CD4-positive, alpha-beta T cell treated with Interleukin-15 for 4 hours (primary cell): ENCODE measurements around the gene UNC5B.
"Not testable (repeated sequence)": the region's sequence is repeated elsewhere in the genome, so short reads cannot be mapped to it uniquely, and the experiment has no call there.

Experiments used
- DNase-seq: peaks from one replicate; pipeline ENCODE4 v3.0.0-alpha.2; 2020; ENCODE audit warnings: low spot score

UNC5B gene

DNA sequence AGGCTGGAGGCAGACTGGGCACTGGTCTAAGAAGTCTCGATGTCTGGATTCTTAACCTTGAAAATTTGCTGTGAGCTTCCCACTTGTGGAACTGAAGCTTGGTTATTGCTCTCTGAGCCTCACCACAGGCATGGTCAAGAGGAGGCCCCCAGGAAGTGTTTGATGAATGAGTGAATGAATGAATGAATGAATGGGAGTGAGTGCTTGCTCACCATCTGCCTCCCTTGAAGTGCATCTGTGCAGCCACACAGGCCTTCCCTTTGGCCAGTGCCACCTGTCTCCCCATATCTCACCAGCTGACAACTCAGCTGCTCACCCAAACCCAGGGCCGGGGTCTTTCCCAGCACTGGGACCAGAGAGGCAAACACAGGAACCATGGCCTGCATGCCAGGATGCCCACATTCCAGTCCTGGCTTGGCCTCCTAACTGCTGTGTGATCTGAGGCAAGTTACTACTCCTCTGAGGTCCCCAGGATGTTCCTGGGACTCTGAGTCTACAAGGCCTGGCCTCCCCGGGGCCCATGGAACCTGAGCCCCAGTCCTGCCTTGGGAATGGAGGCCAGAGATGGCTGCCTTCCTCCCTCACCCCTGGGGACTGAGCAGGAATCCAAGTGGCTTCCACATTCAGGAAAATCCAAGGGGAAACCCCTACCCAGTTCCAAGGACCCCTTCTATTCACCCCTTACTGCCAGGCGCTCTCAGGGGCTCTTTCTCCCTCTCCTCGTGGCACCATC lies 55.3 kb downstream of the UNC5B start:
- no peak for DNase-seq

DNA sequence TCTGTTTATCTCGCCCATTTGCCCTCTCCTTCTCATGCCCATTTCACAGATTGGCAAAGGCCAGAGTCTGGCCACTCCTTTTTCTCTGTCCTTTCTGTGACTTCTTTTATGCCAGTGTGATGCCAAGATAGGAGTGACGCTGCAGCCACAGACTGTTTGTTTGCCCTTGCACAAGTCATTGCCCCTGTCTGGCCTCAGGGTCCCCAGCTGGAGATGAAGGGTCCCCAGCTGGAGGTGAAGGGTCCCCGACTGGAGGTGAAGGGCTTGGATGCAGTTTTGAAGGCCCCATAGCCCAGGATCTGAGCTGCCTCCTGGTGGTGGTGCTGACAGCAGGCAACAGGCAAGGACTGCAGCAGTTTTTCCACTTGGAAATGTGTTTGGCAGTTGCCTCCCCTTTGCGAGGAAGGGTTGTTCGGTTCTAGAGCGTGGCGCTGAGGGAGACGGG lies 55.9 kb downstream of the UNC5B start:
- no peak for DNase-seq

DNA sequence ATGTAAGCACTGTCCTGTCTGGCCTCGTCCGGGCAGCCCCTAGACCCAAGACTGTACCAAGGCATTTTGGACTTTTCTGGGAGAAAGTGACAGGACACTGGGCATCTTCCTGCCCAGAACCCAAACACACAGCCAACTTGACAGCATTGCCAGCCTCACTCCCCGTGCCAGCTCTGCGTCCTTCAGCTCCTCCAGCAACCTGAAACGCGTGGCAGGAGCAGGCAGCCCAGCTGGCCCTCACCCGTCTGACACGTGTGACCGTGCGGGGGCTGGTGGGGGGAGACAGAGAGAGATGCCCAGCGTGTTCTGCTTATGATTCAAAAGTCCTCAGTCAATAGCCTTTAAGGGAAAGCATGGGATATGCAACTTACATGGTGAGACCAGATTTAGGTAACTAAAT lies 56.4 kb downstream of the UNC5B start:
- no peak for DNase-seq

DNA sequence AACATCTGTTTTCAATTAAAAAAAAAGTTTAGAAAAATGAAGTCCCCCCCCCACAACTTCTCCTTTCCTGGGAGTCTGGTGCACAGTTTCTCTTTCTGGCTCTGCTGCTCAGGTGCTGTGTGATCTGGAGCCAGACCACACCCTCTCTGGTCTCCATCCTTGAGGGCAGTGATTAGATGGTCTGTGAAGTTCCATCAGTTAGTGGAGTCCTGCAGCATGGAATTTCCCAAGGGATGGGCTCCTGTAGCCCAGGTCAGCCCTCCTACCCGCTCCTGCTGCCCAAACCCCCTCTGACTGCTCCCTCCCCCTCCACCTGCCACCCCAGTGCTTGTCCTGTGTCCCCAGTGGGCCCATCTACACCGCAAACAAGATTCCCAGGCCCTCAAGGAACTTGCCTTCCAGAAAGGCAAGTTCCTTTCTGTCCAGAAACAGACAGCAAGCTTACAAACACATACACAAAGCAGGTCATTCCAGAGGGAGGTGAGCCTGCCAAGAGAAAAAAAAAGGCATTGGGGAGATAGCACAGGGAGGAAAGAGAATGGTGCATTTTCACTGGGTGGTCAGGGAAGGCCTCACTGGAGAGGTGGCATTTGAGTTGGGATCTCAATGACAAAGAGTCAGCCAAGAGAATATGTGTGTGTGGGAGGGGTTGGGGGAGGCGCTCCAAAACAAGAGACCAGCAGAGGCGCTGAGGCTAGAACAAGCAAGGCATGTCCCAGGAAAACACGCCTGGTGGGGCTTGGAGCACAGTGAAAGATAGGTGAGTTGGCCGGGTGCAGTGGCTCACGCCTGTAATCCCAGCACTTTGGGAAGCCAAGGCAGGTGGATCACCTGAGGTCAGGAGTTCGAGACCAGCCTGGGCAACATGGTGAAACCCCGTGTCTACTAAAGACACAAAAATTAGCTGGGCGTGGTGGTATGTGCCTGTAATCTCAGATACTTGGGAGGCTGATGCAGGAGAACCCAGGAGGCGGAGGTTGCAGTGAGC lies 57.2 kb downstream of the UNC5B start:
- DNase-seq = no peak

DNA sequence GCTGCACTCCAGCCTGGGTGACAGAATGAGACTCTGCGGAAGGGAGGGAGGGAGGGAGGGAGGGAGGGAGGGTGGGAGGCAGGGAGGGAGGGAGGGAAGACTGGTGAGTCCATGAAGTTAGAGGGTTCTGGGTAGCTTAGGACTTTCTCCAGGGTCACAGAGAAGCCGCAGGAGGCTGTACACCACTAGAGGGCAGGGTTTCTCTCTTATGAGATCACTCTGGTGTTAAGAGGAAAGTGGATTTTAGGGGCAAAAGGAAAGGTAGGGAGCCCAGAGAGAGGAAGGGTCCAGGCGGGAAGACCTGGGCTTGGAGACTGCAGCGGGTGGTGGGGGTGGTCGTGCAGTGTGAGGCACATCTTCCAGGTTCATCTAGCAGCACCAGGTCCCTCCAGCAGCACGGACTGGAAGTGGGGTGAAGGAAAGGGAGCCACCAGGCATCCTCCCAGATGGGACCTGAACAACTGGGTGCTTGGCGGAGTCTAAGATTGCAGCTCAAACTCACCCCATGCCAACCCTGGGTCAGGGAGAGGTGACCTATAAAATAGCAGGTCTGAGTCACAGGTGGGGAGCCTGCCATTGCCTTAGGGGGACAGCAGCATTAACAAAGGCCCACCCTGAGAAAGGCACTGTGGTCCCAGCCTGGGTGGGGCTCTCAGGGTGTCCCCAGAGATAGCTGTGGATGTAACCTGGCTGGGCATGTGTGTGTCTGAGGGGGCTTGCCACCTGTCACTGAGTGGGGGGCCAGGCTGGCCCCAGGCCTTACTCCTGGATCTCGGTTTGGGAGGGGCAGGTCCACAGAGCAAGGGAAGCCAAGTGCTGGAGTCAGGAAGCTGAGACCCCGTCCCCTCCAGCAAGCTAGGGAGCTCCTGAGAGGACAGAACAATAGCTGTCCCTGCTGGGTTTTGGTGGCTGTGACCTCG lies 58.2 kb downstream of the UNC5B start:
- no peak for DNase-seq

DNA sequence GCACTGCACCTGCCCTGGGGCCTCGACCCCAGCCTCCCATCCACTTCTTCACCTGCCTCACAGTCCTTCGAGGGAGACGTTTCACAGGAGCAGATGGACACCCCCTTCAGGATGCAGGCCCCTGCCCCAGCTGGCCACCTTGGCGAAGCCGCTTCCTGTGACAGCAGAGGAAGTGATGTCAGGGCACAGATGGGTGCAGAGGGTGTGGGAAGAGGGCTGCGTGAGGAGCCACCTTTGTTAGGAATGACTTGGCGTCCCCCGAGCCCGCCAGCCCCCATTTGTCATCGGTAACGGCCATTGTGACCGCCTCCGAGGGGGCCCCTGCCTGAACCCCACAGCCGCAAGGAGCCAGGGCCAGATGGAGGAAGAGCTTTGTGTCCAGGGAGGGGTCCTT lies 59.3 kb downstream of the UNC5B start:
- DNase-seq = no peak

DNA sequence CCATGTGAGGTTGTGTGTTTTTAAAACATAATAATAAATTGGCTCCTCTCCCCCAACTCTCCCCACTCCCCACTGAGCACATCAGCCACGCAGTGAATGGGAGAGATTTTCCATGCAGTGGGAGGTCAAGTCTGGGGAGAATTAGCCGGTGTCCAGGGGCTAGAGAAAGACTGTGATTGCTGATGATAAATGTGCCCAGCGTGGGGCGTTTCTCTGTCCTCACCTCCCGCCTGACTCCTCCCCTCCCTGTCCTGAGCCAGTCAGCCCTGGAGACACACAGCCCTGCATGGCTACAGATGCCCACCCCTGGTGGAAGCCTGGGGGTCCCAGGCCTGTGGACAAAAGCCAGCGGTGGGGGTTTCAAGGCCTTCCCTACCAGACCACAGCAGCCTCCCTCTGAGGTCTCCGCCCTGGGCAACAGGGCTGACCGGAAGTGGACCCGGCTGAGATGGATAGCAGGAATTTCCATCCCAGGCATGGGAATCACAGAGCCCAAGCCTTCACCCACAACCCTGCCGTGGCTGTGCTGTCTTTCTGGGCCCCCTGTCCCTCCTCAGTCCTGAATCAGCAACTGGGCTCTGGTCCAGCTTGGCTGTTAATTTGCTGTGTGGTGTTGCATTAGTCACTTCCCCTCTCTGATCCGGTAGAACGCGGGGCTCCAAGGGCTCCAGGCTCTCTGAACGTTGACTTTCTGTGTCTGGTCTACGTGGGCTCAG lies 59.8 kb downstream of the UNC5B start:
- DNase-seq = no peak

DNA sequence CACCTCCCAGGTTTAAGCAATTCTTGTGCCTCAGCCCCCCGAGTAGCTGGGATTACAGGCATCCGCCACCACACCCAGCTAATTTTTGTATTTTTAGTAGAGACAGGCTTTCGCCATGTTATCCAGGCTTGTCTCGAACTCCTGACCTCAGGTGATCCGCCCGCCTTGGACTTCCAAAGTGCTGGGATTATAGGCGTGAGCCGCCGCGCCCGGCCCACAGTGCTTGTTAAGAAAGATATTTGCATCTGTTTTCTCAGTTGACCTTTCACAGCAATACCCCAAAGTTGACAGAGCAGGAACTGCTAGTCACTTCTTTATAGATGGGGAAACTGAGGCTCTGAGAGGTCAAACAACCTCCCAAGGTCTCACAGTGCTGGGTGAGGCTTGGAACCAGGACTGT lies 60.6 kb downstream of the UNC5B start:
- not testable (repeated sequence) for DNase-seq

DNA sequence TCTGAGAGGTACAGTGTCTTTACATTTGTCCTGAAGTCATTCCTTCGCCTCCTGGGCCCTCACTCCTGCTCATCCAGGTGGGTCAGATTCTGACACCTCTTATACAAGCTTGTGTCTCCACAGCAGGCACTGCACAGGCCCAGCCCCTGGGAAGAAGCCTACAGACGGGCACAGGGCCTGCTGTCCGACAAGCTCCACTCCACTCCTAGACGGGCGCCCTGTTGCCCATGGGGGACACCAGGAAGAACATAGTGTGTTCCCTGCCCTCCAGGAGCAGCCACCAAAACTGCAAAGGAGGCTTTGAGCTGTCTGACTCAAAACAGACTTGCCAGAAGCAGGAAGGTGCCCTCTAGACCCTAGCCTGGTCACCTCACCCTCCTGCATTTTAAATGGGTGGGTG lies 61.1 kb downstream of the UNC5B start:
- DNase-seq = no peak

DNA sequence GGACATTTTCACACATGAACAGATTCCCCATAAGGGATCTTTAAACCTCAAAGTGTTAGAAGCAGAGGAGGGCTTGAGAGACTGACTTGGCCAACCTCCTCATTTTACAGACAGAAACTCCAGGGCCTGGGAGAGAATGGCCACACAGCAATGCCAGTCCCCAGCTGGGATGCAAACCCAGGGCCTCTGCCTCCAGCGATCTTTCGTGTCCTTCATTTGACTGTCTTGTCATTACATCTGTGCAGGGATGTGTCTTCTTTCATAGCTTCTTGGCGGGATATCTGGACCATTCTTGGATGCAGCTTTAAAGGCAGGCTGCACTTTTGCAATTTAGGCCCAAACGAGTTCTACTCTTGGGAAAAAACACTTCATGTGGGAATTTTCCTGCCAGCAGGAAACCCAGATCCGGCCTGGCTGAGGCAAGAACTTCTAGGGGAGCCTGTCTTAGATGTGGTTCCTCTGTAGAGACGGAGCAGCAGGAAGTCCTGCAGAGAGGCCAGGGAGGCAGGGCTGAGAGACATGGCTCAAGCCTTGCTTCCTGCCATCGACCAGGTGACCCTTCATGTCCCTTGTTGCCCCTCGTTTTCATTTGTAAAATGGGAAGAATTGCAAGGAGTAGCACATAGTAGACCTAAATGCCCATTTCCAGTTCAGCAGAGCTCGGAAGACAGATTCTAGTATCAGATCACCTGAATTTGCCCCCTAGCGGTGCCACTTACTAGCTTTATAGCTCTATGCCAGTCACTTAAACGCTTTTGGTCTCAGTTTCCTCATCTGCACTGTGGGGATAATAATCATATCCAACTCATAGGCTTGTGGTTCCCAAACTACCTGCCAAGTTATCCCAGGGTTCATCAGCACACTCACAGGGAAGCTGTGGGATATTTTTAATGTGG lies 62.8 kb downstream of the UNC5B start:
- no peak for DNase-seq

DNA sequence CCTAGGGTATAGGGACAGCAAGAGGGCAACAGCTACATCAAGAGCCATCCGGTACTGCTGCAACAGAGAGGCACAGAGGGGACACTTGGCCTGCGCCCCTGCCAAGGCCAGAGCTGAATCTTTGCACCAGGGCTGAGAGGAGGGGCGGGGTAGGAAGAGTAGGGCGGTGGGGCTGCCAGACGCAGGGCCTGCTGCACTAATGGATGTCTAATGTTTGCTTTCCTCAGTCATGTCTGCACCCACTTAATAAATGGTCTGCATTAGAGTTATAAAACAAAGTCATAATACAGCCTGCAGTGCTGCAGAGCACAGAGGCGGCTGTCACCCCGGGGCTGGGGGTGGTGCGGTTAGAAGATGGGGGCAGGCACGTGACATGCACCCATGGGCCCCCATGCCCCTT lies 64.5 kb downstream of the UNC5B start:
- no peak for DNase-seq

DNA sequence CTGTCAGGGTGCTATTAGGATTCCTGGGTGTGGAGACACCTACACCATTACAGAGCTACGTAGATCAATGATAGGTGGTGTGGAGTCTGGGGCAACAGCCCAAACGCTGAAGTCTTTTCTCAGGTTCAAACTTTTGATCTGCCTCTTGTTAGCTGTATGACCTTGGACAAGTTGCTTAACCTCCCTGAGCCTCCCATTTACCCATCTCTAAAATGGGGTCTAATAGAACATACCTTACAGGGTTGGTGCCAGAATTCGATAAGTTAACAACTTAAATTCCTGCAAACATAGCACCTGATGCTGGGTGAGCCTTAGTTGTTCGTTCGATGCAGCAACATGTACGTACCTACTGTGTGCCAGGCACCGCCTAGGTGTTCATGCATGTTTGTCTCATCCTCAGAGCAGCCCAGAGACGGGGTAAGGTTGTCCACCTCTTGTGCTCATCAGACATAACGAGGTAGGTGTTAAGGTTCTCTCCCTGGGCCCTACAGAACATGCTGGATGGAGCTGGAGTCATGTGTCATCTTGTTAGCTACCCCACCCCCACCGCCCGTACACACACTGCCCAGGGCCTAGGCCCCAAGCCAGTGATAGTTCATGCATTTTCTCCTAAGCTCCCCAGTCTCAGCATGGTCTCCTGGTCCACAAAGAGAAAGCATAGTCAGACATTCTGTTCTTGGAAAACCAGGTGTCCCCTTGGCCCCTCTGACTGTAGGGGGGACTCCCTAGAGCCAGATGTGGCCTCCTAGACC lies 65.7 kb downstream of the UNC5B start:
- DNase-seq = no peak

DNA sequence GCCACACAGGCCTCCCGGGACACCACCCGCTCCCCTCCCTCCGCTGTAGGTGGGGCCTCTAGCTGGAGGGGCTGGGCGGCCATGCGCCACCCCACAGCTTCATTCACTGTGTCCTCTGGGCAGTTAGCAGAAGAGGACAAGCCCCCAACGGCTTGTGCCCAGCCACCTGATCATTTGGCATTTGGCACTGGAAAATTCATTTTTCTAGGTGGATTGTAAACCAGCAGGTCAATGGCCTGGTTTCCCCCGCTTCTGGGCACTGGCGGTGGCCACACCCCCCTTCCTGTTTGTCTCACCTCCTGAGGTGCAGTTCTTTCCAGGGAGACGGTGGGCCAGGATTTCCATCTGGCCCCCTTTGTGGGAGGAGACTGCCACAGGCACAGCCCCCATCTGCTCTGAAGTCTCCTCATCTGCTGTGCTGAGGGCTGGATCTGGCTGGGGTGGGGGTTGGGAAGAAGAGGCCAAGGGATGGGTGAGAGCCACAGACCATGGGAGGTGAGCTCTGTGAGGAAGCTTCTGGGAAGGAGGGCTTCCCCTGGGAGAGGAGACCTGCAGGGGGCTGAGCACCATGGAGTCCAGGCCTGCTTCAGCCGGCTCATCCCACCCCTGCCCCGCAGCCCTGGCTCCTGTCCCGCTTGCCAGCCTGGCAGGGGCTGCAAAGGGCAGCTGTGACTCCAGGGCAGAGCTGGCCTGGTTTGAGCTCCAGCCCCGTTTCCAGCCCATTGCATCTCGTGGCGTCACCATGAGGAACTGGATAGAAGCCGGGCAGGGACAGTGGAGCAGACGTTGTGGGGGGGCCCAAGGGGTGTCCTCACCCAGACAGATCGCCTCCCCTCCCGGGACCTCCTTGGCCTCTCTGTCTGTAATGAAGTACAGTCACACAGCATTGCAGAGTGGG lies 66.6 kb downstream of the UNC5B start:
- DNase-seq = no peak

DNA sequence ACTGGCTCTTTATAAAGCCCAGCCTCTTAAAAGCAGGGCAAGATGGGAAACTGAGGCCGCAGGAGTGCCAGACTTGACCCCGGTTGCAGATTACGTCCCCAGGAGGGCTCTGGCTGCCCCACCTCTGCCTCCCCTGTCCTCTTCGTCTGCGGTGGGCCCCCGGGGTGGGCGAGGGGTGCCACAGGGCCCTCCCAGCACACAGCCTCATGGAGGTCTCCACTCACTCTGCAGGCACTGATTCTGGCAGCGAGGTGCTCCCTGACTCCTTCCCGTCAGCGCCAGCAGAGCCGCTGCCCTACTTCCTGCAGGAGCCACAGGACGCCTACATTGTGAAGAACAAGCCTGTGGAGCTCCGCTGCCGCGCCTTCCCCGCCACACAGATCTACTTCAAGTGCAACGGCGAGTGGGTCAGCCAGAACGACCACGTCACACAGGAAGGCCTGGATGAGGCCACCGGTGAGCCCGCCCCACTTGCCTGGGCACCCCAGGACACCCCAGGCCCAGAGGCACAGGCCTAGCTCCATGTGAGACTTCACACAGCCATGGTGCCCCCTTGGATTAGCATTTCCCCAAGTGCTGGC lies 67.3 kb downstream of the UNC5B start:
- no peak for DNase-seq

DNA sequence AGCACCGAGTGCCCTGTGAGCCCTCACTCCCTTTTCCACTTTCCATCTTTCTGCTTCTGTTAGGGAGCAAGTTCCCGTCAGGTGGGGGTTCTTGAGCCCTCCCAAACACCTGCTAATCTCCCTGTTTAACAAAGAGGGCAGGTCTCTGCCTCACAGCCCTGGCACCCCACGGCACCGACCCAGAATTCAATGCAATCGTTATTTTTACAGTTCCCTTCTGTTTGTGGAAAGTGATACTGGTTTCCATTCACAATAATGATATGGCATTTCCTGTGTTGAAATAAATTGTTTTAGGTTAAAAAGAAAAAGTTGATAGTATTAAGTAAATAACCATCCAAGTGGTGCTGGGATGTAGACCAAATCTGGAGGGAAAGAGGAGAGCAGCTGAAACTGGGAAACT lies 67.8 kb downstream of the UNC5B start:
- DNase-seq = no peak

DNA sequence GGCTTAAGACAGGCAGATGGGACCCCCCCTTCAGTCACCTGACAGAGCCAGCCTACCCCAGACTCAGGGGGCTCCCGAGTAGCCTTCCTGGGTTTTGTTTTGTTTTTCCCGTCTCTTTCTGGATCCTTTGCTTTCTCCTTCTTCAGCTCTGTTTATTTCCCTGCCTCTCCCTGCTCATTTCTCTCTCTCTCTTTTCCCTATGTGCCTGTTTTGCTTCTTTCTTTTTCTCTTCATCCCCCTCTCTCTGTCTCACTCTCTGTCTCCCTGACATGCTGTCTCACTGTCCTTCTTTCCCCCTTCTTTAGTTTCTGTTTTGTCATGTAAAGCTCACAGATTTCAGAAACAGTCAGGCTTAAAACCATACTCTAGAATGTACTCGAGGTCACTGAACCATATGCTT lies 68.5 kb downstream of the UNC5B start:
- no peak for DNase-seq

DNA sequence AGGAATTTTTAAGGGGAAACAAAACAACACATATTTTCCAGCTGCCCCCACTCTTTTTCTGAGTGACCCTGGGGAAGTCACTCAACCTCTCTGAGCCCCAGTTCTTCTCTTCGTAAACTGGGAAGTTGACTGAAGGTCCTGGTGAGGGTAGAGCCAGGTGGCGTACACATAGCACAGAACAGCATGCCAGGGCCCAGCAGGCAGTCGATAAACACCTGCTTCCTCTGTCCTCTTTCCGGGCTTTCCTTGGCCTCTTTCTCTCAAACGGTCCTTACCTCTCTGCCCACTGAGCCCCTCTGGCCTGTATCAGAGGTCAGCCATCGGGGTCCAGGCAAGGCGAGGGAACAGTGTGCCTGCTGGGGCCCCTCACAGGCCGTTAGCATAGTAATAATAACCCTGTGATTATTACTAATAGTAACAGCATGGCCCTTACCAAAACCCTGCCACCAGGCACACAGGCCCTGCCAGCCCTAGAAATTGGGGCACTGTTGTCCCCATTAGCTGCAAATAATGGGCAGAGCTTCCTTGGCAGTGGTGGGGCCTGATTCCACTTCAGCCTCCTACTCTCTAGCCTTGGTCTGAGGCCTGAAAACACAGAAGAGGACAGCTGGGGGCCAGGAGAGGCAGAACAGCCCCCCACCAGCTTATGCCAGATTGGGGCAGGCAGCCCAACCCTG lies 69.4 kb downstream of the UNC5B start:
- no peak for DNase-seq

DNA sequence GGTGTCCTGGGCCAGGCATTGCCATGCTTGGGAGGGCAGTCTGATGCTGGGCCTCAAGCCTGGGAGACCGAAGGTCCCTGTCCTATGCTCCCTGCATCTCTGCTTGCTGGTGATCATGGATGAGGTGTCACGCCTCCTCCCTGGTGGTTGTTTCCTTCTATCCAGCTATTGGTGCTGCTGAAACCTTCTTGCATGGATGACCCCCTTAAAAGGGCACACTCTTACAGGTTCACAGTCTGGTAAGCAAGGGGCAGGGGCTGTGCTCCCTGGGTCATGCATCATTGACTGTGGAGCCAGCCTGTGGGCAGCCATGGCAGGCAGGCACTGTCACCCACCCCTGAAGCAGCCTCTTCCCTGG lies 69.9 kb downstream of the UNC5B start:
- DNase-seq = no peak
